GM19455 (cell line): ENCODE measurements around the gene MAP4K4.

Experiments
- ATAC-seq: cut with Tn5 transposase; IDR thresholded peaks from one replicate; pipeline ENCODE4 v1.9.1; 2021; ENCODE audit not compliant: unreplicated experiment

Gene MAP4K4

DNA sequence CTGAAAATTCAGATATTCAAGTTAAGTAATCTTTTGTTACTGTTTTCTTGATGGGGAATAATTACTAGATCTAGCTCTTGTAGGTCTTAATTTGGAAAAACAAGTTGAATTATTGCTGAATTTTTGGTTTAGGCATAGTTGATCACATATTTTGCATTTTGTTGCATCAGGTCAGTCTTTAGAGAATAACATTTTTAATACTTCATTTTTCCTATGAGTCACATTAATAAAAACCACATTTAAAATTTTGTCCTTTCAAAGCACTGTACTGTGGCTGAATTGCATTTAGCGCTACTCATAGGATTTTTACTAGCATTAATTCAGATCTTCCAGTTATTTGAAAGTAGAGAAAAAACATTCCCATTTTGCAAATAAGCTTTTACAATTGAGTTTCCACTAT is 23.2 kb downstream of the MAP4K4 start:
- no peak for ATAC-seq

- no peak for ATAC-seq
Measured at GRCh38 chr2:101722864-101723263, 25.4 kb downstream of the MAP4K4 start.

DNA sequence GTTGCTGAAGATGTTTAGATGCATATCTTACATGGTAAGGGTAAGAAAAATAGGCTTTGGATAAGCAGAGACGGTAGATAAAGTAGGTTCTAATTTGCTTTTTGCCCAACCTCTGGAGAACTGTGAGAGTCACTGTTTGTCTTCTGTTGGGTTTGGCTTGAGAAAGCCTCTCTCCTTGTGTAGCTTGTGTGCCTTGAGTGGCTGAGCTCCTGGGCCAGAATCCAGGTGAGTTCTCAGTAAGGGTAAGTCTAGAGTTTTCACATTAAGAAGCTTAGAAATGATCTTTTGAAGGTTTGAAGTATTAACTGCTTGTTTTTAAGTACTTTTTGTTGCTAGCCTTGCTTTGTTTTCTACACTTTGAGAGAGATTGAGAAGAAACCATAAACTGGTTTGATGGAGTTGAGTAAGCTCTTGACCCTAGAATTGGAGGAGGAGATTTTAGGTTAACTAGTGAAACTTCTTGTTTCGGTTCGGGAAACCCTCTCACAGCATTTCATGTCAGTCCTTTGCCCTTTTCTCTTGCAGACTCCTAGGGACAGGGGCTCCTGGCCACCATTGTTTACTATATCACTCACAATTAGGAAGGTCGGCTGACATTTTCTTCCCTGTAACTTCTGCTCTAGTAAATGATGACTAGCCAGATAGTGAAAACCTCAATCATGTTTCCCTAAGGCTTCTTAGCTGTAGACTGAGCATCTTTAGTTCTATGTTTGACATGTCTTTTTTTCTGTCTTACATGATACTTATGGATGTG is 26.0 kb downstream of the MAP4K4 start:
- ATAC-seq: no peak

DNA sequence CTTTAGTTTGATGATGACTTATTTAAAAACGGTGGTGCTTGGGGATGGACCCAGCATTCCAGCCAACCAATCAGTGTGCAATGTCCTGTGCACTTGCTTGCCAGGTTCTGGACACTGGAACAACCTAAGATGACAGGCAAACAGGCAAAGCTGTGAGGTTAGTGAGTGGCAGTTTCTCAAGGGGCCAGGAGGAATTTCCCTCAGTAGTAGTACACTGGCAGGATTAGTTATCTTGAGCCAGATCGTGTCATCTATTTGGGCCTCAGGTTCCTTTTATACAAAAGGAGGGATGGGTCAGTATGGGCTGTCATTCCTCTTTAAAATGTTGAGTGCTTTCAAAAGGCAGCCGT is 26.6 kb downstream of the MAP4K4 start:
- ATAC-seq: no peak

GRCh38 chr2:101725038-101725437 is 27.5 kb downstream of the MAP4K4 start:
- no peak for ATAC-seq

DNA sequence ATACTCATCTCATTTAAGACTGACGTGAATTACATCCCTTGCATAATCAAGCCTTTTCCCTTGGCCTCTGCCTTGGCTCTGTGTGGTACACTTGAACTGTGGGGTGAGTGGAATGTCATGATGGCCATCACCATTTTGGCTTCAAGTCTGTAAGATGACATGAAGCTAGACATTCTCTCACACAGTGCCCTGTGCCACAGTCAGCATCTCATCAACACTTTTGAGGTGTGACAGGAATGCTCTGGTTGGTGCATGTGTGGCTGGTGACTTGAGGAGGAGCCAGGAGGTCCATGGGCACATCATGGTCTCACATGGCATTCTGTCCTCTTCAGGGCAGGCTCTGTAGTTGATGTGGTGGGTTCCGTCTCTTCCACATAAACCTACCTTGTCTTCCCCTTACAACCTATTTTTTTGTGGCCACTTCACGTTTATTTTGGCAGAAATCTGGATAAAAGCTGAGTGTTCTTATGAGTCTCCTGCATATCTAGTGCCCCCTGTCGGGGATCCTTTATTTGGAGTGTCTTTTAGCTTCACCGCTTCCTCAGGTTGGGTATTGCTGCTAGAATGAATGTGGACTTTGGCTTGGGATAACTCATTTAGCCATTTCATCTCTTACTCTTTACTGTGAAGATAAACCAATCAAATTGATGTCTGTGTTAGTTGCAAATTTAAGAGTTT is 28.1 kb downstream of the MAP4K4 start:
- ATAC-seq: no peak

DNA sequence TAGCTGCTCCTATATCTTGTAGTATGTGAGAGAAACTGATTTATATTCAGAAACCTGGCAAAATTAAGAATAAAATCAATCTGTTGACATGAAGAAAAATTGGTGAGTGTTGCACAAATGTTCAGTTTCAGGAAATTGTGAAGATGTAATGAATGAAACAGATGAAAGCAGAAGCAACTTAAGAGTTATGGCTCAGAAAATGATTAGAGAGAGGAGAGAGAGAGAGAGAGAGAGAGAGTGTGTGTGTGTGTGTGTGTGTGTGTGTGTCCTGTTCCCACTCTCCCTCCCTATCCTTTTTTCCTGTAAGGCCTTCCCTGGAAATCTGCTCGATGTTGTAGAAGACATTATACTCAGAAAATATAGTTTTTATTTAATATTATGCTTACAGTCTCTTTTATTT is 31.4 kb downstream of the MAP4K4 start:
- no peak for ATAC-seq

- ATAC-seq: no peak
Measured at GRCh38 chr2:101729521-101730190, 32.1 kb downstream of the MAP4K4 start.

DNA sequence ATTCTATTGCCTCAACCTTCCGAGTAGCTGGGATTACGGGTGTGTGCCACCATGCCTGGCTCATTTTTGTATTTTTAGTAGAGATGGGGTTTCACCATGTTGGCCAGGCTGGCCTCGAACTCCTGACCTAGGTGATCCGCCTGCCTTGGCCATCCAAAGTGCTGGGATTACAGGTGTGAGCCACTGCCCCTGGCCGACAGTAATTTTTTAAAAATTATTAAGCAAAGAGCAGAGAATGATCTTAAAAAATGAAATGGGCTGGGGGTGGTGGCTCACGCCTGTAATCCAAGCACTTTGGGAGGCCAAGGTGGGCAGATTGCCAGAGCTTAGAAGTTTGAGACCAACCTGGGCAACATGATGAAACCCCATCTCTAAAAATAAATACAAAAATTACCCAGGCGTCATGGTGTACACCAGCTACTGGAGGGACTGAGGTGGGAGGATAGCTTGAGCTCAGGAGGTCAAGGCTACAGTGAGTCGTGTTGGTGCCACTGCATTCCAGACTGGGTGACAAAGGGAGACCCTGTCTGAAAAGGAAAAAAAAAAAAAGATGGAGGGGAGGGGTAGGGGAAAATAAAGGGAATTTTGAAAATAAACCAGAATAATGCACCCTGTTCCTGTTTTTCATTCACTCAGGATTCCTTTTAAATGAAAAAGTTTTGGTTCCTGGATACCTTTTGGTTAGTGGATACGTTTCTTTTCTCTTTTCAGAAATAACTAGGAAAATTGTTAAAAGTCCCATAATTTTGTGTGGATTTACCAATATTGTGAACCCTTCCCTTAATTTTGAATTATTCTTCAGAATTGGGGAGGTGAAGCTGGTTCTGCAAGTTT is 33.9 kb downstream of the MAP4K4 start:
- ATAC-seq: no peak

DNA sequence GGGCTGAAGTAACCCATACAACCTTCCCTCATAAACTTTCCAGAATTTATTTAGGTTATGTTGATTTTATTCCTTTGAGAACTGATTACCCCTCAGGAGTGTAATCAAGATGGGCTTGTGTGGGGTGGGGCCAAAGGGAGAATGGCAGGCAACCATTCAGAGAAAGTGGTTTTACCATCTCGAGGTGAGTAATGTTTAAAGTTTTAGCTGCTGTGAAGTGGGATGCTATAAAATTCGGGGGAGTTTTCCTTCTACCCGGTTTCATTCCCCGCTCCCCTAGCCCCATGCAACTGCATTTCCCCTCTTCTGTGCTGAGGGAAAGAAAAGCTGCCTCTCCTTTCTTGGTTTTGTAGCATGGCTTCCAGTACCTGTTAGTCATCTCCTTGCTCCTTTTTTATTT is 34.7 kb downstream of the MAP4K4 start:
- ATAC-seq: no peak

- no peak for ATAC-seq
Measured at GRCh38 chr2:101732773-101733256, 35.3 kb downstream of the MAP4K4 start.

DNA sequence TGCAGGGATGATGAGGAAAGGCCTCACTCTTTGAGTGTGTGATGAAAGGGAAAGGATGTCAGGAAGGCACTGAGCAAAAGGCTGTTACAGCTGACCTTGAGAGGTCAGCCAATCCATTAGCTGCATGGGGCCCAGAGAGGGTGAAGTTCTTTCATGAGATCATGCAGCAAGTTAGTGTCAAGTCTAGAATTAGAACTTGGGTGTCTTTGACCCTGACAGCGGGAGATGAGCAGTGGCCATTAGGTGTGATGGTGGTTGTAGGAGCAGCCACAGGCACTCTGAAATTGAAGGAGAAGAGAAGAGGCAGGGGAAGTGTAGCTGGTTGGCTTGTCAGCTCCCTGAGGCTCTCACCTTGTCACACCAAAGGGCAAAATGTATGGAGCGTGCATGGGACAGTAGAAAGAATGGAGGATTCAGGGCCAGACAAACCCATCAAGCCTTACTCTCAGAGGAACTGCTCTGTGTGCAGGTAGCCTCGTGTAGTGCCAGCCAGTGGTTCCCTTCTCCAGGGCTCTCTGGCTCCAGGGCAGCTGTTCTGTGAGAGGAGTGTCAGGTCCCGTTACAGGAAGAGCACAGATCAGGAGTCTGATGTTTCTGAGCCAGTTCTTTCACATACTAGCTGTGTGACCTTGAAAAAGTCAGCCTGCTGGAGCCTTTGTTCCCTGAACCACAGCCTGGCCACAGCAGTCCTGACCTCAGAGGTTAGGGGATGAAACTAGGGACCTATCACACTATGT is 35.9 kb downstream of the MAP4K4 start:
- no peak for ATAC-seq

- no peak for ATAC-seq
Measured at GRCh38 chr2:101734505-101735165, 37.1 kb downstream of the MAP4K4 start.

GRCh38 chr2:101735166-101735533 is 37.6 kb downstream of the MAP4K4 start:
- no peak for ATAC-seq

DNA sequence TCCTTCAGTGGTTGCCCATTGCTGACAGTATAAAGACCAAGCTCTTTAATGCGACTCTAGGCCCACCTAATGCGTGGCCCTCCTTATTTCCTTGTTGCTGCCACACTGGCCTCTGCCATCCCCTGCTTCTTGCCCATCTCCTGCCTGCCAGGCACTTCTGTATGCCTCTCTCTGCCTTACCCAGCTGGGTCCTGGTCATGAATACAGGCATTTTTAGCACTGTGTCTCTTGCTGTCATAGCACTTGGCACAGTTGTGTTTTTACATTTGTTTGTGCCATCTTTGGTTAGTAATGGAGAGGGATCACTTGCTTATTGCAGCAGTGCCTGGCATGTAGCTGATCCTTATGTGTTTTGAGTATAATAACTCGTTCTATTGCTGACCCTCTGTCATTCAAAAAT is 38.7 kb downstream of the MAP4K4 start:
- no peak for ATAC-seq

- ATAC-seq: no peak
Measured at GRCh38 chr2:101736861-101737291, 39.4 kb downstream of the MAP4K4 start.

DNA sequence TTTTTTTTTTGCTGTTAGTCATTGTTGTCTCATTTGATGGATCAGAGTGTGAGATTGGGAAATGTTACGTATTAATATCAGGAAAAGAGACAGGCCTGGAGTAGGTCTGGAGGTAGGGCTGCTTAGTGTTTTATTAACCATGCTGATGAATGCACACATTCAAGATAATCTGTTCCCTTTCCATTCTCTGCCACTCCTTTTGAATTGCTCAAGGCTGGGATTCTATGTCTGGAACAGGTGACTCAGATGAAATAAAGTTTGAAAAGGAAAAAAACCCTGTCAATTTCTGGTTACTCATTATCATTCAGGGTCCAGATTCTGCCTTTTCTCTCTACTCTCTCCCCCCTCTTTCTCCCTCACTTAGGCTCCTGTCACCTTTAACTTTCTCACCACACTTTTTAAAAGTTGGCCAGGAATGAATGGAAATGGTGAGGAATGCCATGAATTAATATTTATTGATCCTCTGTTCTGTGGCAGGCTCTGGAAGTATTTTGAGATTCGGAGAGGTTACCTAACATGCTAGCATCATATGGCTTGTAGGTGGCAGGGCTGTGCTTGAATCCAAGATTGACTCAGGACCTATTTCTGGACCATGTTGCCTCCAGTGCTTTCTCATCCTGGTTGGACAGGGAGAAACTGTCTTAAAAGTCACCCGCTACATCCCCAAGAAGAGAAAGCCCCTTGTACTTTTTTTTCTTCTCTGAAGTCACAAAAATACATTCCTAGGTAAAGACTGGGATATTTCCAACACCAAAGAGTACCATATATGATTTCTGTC is 40.2 kb downstream of the MAP4K4 start:
- no peak for ATAC-seq

- no peak for ATAC-seq
Measured at GRCh38 chr2:101738649-101739048, 41.1 kb downstream of the MAP4K4 start.

- ATAC-seq: no peak
Measured at GRCh38 chr2:101740555-101740964, 43.1 kb downstream of the MAP4K4 start.
